NCI-H524 (cell line): ENCODE data around the gene PPT1.

Experiments used
- DNase-seq, 2 experiments: peaks; one replicate each; lab custom pipeline; 2025; lab: John Stamatoyannopoulos, UW

Gene PPT1

GRCh38 chr1:40030528-40031135 lies 66.4 kb downstream of the PPT1 start:
- DNase-seq = no peak

GRCh38 chr1:40029608-40030007 lies 67.4 kb downstream of the PPT1 start:
- no peak for DNase-seq

GRCh38 chr1:40027647-40028046 lies 69.4 kb downstream of the PPT1 start:
- no peak for DNase-seq

DNA sequence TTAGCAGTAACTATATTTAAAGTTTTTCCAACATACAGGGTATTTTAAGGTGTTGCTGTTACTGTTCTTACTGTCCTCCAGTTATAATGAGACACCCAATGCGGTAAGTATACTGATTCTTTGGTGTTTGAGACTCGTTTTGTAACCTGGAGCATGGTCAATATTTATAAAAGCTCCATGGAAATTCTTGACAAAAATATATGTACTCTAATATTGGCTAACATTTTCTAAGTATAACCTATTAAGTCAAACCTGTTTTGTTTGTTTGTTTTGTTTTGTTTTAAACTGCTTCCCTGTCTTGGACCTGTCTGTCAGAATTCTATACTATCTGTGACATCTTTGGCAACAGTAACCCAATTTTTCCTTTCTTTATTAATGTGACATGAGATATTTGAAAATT lies 72.4 kb downstream of the PPT1 start:
- no peak for DNase-seq

DNA sequence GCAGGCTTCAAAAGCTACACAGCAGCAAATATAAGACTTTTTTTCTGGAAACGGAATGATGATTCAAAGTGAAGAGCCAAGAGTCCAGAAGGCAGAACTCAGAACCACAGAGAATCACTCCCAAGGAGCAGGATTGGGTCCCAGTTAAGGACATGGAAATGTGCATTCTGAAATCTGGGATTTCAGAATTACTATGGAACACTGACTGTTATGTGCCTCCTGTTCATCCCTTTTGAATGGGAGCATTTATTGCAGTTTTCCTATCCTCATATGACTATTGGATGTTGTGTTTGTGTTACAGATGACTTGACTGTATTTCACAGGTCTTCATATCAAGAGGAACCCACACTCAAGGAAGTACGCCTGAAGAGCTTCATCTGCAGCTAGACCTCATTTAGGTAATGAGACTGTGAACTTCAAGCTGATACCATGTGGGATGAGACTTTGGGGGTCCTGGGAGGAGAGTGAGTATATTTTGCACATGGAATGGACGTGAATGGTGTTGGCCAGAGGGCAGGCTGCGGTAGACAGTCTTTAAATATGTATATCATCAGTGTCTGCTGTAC lies 73.6 kb downstream of the PPT1 start:
- DNase-seq = no peak
